Measurements from ENCODE around the gene BNC2.

BNC2 gene

GRCh38 chr9:16753256-16753655 lies 117.2 kb downstream of the BNC2 start:
- no peak for FAIRE-seq

- no peak for FAIRE-seq
These were observed 117.9 kb downstream of the BNC2 start for GRCh38 chr9:16752601-16753000.

GRCh38 chr9:16750553-16750952 lies 119.9 kb downstream of the BNC2 start:
- no peak for FAIRE-seq

- FAIRE-seq: no peak
These were observed 125.1 kb downstream of the BNC2 start for GRCh38 chr9:16745359-16745758.

- no peak for FAIRE-seq
These were observed 126.1 kb downstream of the BNC2 start for GRCh38 chr9:16744394-16744793.

- no peak for FAIRE-seq
These were observed 127.1 kb downstream of the BNC2 start for GRCh38 chr9:16743375-16743774.

GRCh38 chr9:16735001-16735400 lies 135.5 kb downstream of the BNC2 start:
- FAIRE-seq: no peak

GRCh38 chr9:16732546-16732945 lies 137.9 kb downstream of the BNC2 start:
- no peak for FAIRE-seq

GRCh38 chr9:16730162-16730561 lies 140.3 kb downstream of the BNC2 start:
- FAIRE-seq: no peak

GRCh38 chr9:16729651-16730050 lies 140.8 kb downstream of the BNC2 start:
- FAIRE-seq: no peak

GRCh38 chr9:16728137-16728508 lies 142.3 kb downstream of the BNC2 start:
- FAIRE-seq: no peak

GRCh38 chr9:16727452-16728136 lies 142.9 kb downstream of the BNC2 start:
- no peak for FAIRE-seq

- FAIRE-seq: no peak
These were observed 143.6 kb downstream of the BNC2 start for GRCh38 chr9:16726718-16727451.

GRCh38 chr9:16726029-16726428 lies 144.4 kb downstream of the BNC2 start:
- FAIRE-seq: no peak

- no peak for FAIRE-seq
These were observed 145.4 kb downstream of the BNC2 start for GRCh38 chr9:16725066-16725465.

GRCh38 chr9:16721972-16722371 lies 148.5 kb downstream of the BNC2 start:
- FAIRE-seq: no peak

- FAIRE-seq: no peak
These were observed 150.1 kb downstream of the BNC2 start for GRCh38 chr9:16720386-16720785.

GRCh38 chr9:16719921-16720320 lies 150.5 kb downstream of the BNC2 start:
- no peak for FAIRE-seq

GRCh38 chr9:16718952-16719351 lies 151.5 kb downstream of the BNC2 start:
- no peak for FAIRE-seq

- no peak for FAIRE-seq
These were observed 152.2 kb downstream of the BNC2 start for GRCh38 chr9:16718296-16718695.

GRCh38 chr9:16716601-16717000 lies 153.9 kb downstream of the BNC2 start:
- no peak for FAIRE-seq

- no peak for FAIRE-seq
These were observed 155.1 kb downstream of the BNC2 start for GRCh38 chr9:16715404-16715803.

GRCh38 chr9:16712787-16713186 lies 157.7 kb downstream of the BNC2 start:
- no peak for FAIRE-seq

- FAIRE-seq: no peak
These were observed 159.6 kb downstream of the BNC2 start for GRCh38 chr9:16710888-16711287.

- no peak for FAIRE-seq
These were observed 160.5 kb downstream of the BNC2 start for GRCh38 chr9:16709924-16710323.

All from A204.1 (cell line).